Keratinocyte (primary cell): ENCODE data around the gene BBS9.

Source experiments
- EZH2 ChIP-seq: IDR thresholded peaks from one replicate; pipeline ENCODE4 v1.6.1; 2012; ENCODE audit warnings: inconsistent platforms, mild to moderate bottlenecking, low read length, moderate library complexity
- TF ChIP-seq, protein P1 (sequence below), 3 experiments: IDR thresholded peaks in 1 of 3; conservative IDR thresholded peaks in 1 of 3; optimal IDR thresholded peaks in 1 of 3; 2 replicates in 2 of 3; 3 replicates in 1 of 3; pipeline versions ENCODE3 to v1.5.1; 2011; ENCODE audit warnings: low read length in 3 of 3, mild to moderate bottlenecking in 3 of 3, moderate library complexity in 2 of 3, control low read depth in 1 of 3, inconsistent platforms in 1 of 3; ENCODE audit not compliant: insufficient read depth in 2 of 3; ENCODE audit errors: extremely low read depth in 1 of 3

DNA sequence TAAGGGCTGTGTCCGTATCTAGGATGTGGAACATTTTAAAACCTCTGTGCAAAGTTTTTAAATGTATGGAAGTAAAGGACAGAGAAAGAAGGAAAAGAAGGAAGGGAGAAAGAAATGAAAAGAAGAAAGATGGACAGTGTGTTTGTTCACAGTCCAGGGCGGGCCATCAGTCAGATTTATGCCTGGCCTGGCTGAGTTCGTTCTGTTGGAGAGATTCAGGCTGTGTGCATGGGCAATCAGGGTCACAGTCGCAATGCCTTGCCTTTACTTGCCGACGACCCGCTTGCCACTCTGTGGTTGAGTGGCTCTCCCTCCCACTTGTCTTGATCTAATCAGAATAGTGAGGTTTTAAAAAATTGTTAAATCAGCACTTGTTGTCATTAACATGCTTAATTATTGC is 406.6 kb downstream of the BBS9 start:
- TF ChIP-seq, protein P1, sequence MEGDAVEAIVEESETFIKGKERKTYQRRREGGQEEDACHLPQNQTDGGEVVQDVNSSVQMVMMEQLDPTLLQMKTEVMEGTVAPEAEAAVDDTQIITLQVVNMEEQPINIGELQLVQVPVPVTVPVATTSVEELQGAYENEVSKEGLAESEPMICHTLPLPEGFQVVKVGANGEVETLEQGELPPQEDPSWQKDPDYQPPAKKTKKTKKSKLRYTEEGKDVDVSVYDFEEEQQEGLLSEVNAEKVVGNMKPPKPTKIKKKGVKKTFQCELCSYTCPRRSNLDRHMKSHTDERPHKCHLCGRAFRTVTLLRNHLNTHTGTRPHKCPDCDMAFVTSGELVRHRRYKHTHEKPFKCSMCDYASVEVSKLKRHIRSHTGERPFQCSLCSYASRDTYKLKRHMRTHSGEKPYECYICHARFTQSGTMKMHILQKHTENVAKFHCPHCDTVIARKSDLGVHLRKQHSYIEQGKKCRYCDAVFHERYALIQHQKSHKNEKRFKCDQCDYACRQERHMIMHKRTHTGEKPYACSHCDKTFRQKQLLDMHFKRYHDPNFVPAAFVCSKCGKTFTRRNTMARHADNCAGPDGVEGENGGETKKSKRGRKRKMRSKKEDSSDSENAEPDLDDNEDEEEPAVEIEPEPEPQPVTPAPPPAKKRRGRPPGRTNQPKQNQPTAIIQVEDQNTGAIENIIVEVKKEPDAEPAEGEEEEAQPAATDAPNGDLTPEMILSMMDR (optimal IDR thresholded peaks at IDR 0.05 in 1 of 3, IDR thresholded peaks at IDR 0.05 in 1 of 3, conservative IDR thresholded peaks at IDR 0.05 in 1 of 3; ENCODE audit: extremely low read depth in 1 of 3, insufficient read depth in 2 of 3, low read length in 3 of 3), result no peak
- TF ChIP-seq EZH2, result no peak
